ACC112 (cell line): ENCODE results near the gene EZH1.

Source experiments
- H2AFZ ChIP-seq: fragments of 200-600 bp; sonication (generic); one replicate; pipeline ENCODE4 v1.6.0; 2017; ENCODE audit warnings: antibody characterized with exemption, low read length; ENCODE audit not compliant: unreplicated experiment
- H3K27ac ChIP-seq: fragments of 200-600 bp; sonication (generic); 2 replicates; pipeline ENCODE4 v1.5.1; 2014; ENCODE audit warnings: low read depth, mild to moderate bottlenecking, antibody characterized with exemption, low read length, moderate library complexity
- H3K27me3 ChIP-seq: fragments of 200-600 bp; sonication (generic); 2 replicates; pipeline ENCODE4 v1.6.1; 2014; ENCODE audit warnings: mild to moderate bottlenecking, antibody characterized with exemption, low read length, moderate library complexity, mixed read lengths; ENCODE audit not compliant: insufficient read depth
- H3K36me3 ChIP-seq: fragments of 200-600 bp; sonication (generic); 2 replicates; pipeline ENCODE4 v1.6.1; 2016; ENCODE audit warnings: mild to moderate bottlenecking, antibody characterized with exemption, low read length, moderate library complexity, mixed read lengths; ENCODE audit not compliant: insufficient read depth
- H3K4me1 ChIP-seq: fragments of 200-600 bp; sonication (generic); one replicate; pipeline ENCODE4 v1.6.1; 2016; ENCODE audit warnings: low read length, mixed read lengths; ENCODE audit not compliant: insufficient read depth, unreplicated experiment, control insufficient read depth
- H3K4me3 ChIP-seq: fragments of 200-600 bp; sonication (generic); 2 replicates; pipeline ENCODE4 v1.5.1; 2014; ENCODE audit warnings: mild to moderate bottlenecking, low read depth, low read length
- H3K79me2 ChIP-seq: fragments of 200-600 bp; sonication (generic); one replicate; pipeline ENCODE4 v1.6.0; 2016; ENCODE audit warnings: low read length; ENCODE audit not compliant: control insufficient read depth, unreplicated experiment, insufficient read depth

The EZH1 gene

DNA sequence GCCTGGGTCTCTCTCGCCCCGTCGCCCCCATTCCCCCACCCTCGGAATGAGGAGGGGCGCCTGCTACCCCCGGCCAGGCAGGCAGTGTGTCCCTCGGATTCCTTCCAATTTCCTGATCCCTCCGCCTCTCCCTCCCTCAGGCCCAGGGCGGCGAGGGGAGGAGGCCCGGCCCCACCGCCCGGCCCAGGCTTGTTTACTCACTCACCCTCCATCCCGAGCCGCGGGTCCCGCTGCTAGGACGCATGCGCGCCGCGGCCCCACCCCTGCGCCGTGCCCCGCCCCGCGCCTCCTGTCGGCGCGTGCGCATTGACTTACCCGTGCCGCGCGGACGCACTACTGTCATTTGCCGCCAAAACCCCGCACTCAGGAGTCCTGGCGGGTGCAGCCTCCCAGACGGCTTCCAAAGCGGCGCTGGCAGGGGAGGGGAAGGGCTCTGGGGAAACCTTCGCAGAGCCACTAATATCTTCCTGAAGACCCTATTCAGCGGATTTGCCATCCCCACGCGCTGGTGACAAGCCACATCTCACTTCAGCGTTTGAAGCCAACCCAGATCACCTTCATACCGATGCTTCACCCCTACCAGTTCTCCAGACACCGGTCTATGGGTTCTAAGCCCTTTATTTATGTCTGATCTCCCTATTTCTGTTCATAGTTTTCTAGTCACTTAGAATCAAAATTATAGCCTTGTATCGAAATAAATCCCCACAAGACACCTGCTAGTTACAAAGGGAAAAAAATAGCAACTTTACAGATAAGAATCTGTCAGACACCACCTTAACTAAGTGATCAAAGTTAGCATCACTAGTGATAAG is at the start of gene EZH1:
TSS of gene EZH1 (minus strand) at position 235 of the 812 bp plus-strand sequence. CDS start 16,099 bp downstream, outside the sequence.
- peak within 1 kb of the TSS; percentile 66 for H3K27ac ChIP-seq
- peak within 1 kb of the TSS; percentile 89 for H2AFZ ChIP-seq
- H3K4me1 ChIP-seq: peaks cover 10% of the 10 kb centered on the region
- H3K79me2 ChIP-seq: peaks cover 11% of the 10 kb centered on the region
- peak within 1 kb of the TSS; percentile 83 for H3K4me3 ChIP-seq
- H3K27me3 ChIP-seq: no peaks in the 10 kb centered on the region
- no peaks in the 10 kb centered on the region for H3K36me3 ChIP-seq

DNA sequence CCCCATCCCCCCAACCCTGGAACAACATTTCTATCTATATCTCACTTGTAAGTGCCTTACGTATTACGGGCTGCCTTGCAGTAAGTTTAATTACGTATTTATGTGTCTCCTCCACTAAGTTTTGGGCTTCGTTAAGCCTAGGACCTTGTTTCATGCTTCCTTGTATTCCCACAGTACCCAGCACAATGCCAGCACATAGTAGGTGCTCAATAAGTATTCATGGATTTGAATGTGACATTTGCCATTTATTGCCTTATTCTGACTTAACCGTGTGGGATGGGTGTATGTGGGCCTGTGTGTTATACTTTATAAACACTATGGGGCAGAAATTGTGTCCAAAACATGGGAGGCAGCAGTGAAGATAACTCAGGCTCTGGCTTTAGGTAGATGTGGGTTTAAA is 47.7 kb upstream of the EZH1 start:
- H3K4me1 ChIP-seq: peaks cover 6% of the 10 kb centered on the region
- H3K36me3 ChIP-seq: peaks cover 4% of the 10 kb centered on the region; the same call in 1 of the 2 replicates
- no peak overlapping the region for H3K27ac ChIP-seq
- peaks cover 8% of the 10 kb centered on the region for H3K79me2 ChIP-seq
- no peak overlapping the region for H2AFZ ChIP-seq
- H3K4me3 ChIP-seq: no peak overlapping the region
- no peaks in the 10 kb centered on the region for H3K27me3 ChIP-seq

DNA sequence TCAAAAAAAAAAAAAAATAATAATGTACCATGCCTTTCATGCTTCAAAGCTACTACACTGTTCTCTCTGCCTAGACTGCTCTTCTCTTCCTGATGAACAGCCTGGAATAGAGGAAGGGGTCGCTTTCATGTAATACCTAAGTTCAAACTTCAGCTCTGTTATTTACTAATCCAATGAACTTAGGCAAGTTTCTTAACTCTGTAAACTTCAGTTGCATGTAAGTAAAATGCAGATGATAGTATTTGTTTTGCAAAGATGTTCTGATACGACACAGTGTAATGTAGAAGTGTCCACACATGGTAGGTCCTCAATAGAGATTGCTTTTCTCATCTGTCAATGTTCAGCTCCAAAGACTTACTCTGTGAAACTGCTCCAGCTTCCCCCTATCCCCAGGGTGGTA is 47.1 kb upstream of the EZH1 start:
- Histone ChIP-seq H3K27me3 (no peaks in the 10 kb centered on the region), H2AFZ (no peak overlapping the region), H3K27ac (no peak overlapping the region), H3K4me3 (no peak overlapping the region), H3K4me1 (no peaks in the 10 kb centered on the region), H3K36me3 (peaks cover 4% of the 10 kb centered on the region; the same call in 1 of the 2 replicates), H3K79me2 (peaks cover 2% of the 10 kb centered on the region)

DNA sequence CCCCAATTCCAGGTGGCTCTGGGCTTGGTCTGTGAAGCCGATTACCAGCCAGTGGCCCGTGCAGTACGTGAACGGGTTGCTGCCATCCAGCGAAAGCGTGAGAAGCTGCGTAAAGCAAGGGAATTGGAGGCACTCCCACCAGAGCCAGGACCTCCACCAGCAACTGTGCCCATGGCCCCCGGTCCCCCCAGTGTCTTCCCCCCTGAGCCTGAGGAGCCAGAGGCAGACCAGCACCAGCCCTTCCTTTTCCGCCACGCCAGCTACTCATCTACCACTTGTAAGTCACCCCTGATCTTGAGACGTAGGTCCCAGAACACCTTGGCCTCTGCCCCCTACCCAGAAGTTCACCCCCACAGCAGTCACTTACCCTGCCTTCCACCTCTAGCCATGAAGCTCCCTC is 42.4 kb upstream of the EZH1 start:
- Histone ChIP-seq H2AFZ (no peak overlapping the region), H3K27me3 (no peaks in the 10 kb centered on the region), H3K4me1 (peaks cover 19% of the 10 kb centered on the region), H3K79me2 (peaks cover 4% of the 10 kb centered on the region), H3K4me3 (no peak overlapping the region), H3K27ac (no peak overlapping the region), H3K36me3 (peaks cover 9% of the 10 kb centered on the region; the same call in 1 of the 2 replicates)

DNA sequence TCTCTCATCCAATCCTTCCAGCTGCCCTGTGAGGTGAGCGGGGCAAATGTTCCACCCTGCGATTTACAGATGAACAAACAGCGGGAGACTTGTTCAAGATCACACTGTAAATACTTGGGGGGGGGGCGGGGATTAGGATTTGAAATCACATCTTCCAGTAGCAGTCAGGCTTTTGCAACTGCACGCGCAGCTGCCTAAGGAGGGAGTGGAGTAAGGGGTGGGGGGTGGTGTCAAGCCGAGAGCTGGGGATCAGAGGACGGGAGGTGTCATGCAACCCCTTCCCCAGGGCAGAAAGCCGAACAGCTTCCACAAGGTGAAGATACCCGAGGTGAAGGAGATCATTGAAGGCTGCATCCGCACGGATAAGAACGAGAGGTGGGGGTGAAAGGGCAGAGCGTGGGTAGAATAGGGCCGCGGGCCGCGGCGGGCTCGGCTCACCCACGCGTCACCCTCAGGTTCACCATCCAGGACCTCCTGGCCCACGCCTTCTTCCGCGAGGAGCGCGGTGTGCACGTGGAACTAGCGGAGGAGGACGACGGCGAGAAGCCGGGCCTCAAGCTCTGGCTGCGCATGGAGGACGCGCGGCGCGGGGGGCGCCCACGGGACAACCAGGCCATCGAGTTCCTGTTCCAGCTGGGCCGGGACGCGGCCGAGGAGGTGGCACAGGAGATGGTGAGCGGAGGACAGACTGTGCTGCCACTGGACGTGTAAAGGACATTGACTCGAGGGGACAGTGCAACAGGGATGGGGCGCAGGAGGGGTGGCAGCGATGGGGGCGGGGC is 40.2 kb upstream of the EZH1 start:
- no peak overlapping the region for H3K4me3 ChIP-seq
- peaks cover 18% of the 10 kb centered on the region for H3K79me2 ChIP-seq
- H3K27ac ChIP-seq: no peak overlapping the region
- no peaks in the 10 kb centered on the region for H3K27me3 ChIP-seq
- H3K4me1 ChIP-seq: peaks cover 24% of the 10 kb centered on the region
- H3K36me3 ChIP-seq: peaks cover 7% of the 10 kb centered on the region; the same call in 1 of the 2 replicates
- H2AFZ ChIP-seq: no peak overlapping the region

DNA sequence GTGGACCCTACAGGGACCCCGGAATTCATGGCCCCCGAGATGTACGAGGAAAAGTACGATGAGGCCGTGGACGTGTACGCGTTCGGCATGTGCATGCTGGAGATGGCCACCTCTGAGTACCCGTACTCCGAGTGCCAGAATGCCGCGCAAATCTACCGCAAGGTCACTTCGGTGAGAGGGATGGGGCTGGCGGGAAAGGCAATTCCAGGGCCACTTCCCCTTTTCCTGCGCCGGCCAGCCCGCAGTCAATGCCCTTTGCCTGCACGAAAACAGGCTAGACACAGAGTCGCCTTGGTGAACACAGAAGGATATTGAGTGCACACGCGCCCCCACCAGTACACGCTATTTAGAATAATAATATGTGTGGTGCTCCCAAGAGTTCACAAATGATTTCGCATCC is 39.6 kb upstream of the EZH1 start:
- H3K4me3 ChIP-seq: no peak overlapping the region
- H3K27me3 ChIP-seq: no peaks in the 10 kb centered on the region
- peaks cover 28% of the 10 kb centered on the region for H3K4me1 ChIP-seq
- H3K27ac ChIP-seq: no peak overlapping the region
- H3K36me3 ChIP-seq: peaks cover 5% of the 10 kb centered on the region; the same call in 1 of the 2 replicates
- H3K79me2 ChIP-seq: peaks cover 18% of the 10 kb centered on the region
- no peak overlapping the region for H2AFZ ChIP-seq

DNA sequence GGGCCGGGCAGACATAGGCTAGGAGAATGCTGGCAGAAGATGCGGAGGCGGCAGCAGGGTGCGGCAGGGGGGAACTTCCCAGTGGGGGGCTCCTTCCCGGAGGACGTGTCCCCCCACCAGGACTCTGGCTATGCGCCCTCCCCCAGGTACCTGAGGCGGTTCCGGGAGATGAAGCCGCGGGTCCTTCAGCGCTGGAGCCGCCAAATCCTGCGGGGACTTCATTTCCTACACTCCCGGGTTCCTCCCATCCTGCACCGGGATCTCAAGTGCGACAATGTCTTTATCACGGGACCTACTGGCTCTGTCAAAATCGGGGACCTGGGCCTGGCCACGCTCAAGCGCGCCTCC is 38.9 kb upstream of the EZH1 start:
- Histone ChIP-seq H3K4me3 (0 out of 2 replicates have a peak overlapping the region, but pooled peaks have one; percentile 81), H3K27me3 (no peaks in the 10 kb centered on the region), H3K27ac (peak overlapping the region; percentile 31), H3K4me1 (peaks cover 28% of the 10 kb centered on the region), H3K79me2 (peaks cover 18% of the 10 kb centered on the region), H2AFZ (no peak overlapping the region), H3K36me3 (peaks cover 5% of the 10 kb centered on the region; the same call in 1 of the 2 replicates)

DNA sequence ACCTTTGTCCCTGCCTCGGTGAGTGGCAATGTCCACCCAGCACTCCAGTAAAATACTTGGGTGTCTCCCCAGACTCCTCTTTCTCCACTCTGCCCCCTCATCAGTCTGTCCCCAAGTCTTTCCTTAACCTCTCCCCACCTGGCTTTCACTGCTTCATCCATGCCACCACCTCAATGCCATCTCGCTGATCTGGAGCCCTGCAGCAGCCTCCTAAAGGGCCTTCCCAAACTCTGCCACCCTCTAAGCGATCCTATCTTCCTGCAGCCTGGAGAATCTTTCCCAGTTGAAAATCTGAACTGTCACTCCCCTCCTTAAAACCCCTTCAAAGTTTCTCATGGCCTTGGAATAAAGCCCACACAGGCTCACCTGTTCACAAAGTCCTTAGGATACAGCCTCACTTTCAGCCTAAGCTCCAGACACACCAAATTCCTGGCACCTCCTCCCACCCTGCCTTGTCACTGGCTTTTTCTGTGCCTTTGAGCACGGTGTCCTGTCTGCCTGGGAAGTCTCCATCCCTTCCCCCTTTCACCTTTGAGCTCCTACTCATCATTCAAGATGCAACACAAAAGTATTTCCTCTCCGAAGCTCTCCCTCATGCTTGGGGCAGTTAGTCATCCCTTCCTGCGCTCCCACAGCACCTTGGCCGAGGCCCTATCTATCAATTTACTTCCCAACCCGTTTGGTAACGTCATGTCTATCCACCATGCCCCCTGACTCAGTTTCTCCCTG is 38.4 kb upstream of the EZH1 start:
- Histone ChIP-seq H3K4me1 (peaks cover 28% of the 10 kb centered on the region), H3K4me3 (peak overlapping the region; percentile 81), H3K27ac (peak overlapping the region; percentile 44), H2AFZ (no peak overlapping the region), H3K36me3 (peaks cover 5% of the 10 kb centered on the region; the same call in 1 of the 2 replicates), H3K27me3 (no peaks in the 10 kb centered on the region), H3K79me2 (peaks cover 18% of the 10 kb centered on the region)

DNA sequence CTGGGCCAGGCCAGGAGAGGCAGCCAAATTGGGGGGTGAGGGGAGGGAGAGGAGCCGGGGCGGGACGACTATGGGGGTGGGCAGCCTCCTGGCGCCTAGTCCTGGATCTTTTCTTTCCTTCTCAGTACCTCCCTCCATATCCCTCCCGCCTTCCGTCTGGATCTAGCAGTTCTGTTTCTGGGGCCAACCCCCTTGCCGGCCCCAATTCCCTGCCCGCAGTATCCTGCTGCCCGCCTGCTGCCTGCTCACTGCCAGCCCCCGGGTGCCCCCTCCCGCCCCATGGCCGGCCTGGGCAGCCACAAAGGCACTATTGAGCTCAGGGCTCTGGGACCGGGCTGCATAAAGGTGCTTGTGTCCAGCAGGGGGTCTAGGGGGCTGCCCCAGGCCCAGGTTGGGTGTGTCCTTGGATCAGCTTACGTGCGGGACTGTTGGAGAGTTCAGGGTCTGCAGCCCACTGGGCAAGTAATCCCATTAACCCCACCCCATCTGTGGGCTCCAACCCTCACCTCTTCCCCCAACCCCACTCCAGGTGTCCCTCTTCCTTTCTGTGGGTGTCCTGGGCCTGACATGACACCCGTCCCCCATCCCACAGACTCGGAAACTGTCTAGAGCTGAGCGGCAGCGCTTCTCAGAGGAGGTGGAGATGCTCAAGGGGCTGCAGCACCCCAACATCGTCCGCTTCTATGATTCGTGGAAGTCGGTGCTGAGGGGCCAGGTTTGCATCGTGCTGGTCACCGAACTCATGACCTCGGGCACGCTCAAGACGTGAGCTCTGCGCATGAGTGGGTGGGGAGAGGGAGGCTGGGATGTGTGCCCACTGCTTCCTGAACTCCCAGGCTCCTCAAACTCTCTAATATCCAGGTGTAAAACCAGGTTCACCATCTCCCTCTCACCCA is 37.6 kb upstream of the EZH1 start:
- peaks cover 28% of the 10 kb centered on the region for H3K4me1 ChIP-seq
- peaks cover 5% of the 10 kb centered on the region; the same call in 1 of the 2 replicates for H3K36me3 ChIP-seq
- peak overlapping the region; percentile 81 for H3K4me3 ChIP-seq
- peak overlapping the region; percentile 44 for H3K27ac ChIP-seq
- H3K79me2 ChIP-seq: peaks cover 18% of the 10 kb centered on the region
- no peak overlapping the region for H2AFZ ChIP-seq
- no peaks in the 10 kb centered on the region for H3K27me3 ChIP-seq
